Activated T-helper 1 cell treated with anti-CD3 and anti-CD28 coated beads, Interleukin-2, amount 50 U/mL, for 16 hours (primary cell): ENCODE data around the gene SLX4IP.

Experiments
- DNase-seq, 2 donors: peaks; one replicate each; pipeline ENCODE4 v3.0.0-alpha.2; 2020; ENCODE audit warnings: low read depth in 1 of 2, low spot score in 1 of 2

Gene SLX4IP

DNA sequence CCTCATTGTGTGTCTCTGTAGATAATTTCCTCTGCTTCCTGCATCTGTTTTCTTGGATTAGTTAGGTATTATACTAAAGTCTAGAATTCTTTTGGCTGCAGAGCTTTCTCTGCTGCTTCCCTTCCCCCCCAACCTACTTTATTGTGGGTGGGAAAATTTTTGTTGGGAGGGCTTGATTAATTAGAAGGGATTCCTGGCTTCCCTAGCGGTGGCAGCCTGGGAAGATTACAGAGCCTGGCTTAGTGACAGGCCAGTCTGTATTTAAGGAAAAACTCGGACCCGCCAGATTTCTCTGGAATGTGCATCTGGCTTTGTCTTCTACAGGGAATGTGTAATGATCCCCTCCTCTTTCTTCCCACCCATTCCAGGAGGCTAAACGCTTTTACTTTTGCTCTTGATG, 31.2 kb downstream of the SLX4IP start:
- no peak for DNase-seq

GRCh38 chr20:10466855-10467254, 31.8 kb downstream of the SLX4IP start:
- DNase-seq: no peak

DNA sequence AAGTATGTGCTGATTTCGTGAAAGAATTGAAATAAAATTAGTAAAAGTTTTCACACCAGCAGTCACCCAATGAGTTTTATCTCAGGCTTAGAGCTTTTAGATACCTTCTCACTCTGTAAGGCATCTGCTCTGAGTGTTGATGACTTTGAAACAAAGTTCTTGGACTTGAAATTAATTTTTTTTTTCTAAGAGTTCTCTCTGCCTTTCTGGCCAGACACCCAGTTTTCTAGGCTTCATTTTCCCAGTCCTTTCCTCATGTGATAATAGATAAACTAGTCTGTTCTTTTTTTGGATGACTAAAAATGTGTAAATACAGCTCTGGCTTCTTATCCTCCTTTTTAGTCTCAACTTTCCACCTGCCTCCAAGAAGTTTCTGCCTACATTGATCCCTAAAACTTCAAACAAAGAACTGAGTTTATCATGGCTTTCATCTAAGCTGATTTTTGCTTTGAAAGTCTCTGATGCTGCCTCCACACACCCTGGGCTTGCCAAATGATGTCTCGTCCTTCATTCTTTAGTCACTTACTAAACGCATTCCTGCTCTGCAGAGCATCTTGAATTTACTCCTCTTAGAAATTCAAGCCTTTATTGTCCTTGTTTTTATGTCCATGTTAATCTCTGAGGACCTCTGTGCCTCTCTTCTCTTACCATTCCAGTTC, 32.7 kb downstream of the SLX4IP start:
- no peak for DNase-seq

GRCh38 chr20:10468340-10468845, 33.3 kb downstream of the SLX4IP start:
- no peak for DNase-seq

DNA sequence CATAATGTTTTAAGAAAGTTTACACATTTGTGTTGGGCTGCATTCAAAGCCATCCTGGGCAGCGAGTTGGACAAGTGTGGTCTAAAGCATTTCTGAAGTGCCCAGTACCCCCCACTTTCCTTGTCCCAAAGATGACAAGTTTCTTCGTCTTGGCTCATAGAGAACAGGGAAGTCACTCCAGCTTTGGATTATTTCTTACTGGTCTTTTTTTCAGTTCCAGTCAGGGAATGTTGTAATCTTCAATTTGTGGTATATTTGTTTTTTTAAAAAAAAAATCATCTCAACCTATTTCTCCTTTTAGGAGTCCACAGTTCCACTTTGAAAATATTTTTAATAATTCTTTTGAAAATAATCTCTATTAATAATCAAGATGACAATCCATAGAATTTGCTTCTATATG, 34.0 kb downstream of the SLX4IP start:
- DNase-seq: no peak

- DNase-seq: no peak
Observed at GRCh38 chr20:10469599-10469998, 34.5 kb downstream of the SLX4IP start.

DNA sequence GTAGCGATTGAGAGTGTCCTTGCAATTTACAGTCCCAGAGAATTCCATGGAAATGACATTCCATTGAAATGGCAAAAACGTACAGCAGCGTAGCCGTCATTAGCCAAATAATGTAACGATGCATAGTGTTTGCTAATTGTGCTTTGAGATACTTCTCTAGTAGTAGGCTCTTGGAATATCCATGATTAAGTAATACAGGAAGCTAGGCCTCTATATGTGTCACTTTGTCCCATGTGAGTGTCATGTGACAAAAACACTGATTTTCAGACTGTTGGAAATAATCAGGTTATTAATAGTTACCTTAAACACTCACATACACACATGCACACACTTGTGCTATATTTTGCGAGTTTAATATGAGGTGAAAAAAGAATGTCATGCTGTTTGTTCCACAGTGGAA, 35.2 kb downstream of the SLX4IP start:
- DNase-seq: no peak

DNA sequence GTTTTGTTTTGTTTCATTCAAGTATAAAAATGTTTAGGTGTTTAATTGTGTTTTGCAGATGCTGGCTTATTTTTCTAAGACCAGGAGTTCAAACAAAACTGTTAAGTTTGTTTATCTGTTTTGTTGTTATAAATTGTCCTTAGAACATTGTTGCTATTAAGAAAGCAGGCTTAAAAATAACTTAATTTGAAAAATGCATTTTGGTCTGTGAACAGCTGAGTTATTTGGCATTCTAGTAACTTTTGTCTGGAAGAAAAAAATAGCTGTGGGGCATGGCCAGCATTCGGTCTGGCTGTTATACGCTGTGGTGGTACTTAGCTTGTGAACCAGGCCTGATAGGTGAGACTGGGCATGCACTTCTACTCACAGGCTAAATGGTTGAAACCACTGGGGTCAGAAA, 37.8 kb downstream of the SLX4IP start:
- DNase-seq: no peak

DNA sequence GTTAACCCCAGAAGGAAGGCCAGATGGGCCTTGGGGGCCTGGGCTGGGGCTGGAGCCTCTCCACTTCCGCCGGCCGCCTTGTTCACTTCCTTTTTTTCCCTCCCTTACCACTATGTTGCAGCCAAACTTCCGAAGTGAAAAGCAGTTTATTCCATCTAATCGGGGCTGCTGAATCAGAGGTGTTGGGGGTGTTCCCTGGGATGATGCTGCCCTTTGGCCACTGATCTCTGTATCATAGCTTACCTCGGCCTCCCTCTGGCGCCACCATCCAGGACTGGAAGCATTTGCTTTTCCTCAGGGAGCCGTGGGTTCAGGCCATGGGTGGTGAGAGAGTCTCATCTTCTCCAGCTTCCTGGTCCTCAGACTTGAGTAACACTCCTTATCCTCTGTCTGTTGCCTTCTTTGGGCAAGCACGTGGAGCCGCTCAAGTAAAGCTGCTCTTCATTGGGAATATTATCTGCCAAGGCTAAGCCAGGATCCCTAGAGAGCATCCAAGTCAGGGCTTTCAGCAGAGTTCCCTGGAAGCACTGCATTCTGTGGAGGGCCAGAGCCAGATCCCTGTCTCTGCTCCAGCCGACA, 39.6 kb downstream of the SLX4IP start:
- no peak for DNase-seq

DNA sequence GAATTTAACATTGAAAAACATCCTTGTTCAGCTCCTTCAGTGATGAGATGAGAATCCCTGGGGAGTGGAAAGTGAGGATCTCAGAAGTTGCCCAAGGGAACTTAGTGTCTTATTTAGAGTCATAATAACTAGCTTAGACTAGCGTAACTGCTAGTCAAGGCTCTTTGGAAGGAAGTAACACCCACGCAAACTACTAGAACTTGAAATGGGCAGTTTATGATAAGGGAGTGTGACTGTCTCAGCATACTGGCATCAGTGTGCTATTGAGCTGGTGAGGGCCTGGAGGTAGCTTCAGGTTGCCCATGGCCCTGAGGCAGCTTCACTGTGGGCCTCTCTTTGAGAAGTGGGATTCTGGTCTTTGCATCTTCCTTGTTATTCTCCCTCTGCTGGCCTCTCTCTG, 40.1 kb downstream of the SLX4IP start:
- DNase-seq: no peak

DNA sequence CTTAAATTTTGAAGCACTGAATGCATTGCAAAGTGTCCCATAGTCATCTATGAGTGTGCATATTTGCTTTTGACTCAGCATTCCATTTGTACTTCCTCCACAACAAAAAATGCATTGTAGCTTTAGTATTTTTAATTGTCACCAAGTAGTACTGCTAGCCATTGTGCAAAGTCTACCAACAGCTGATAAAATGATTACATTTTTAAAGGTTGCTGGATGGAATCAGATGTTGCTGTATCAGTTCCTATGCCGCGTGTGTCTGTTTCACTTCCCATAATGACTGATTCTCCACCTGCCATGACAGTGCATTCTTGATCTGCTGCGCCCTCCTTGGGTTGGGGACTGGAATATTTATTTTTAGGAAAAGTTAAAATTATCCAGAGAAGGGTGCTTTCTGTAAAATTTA, 41.2 kb downstream of the SLX4IP start:
- no peak for DNase-seq

DNA sequence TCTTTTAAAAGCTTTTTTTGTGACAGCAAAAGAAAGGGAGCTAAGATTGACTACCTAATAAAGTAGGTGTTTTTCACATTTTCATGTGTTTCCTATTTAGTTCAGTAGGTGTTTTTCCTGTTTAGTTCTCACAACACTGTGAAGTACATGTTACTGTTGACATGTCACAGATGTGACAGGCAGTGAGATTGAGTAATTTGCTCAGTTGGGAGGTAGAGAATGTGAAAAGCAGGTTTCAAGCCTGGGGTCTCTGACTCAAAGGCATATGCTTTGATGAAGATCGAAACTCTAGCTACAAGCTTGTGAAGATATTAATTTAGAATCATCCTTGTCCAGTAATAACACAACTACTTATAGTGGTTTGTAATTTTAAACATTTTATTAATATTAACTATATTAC, 43.1 kb downstream of the SLX4IP start:
- DNase-seq: no peak

DNA sequence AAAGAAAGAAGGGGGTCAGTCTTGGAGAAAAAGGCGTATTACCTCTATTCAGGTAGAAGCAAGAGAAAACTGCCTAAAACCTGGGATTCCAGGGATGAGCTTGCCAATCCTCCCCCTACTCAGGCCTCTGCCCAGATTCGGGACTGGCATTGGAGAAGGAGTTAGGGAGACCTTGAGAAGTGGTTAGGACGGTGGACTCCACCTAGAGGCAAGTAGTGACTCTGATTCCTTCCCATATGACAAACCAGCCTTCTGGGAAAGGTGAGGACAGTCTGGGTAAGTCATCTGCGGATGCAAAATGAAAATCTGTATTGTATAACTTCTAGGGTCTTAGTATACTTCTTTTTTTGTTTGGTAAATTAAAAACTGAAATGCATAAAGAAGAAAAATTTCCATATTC, 43.8 kb downstream of the SLX4IP start:
- no peak for DNase-seq

DNA sequence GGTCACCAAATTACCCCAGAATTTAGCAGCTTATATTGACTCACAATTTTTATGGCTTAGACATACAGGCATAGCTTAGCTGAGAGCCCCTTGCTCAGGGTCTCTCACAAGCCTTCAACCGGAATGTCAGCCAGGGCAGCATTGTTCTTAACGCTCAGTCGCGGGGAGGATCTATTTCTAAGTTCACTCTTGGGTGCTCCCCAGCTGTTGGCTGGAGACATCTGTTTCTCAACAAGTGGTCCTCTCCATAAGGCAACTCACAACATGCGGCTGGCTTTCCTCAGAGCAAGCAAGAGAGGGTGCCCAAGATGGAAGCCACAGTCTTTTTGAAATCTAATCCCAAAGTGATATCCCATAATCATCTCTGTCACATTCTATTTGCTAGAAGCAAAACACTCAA, 46.6 kb downstream of the SLX4IP start:
- no peak for DNase-seq

DNA sequence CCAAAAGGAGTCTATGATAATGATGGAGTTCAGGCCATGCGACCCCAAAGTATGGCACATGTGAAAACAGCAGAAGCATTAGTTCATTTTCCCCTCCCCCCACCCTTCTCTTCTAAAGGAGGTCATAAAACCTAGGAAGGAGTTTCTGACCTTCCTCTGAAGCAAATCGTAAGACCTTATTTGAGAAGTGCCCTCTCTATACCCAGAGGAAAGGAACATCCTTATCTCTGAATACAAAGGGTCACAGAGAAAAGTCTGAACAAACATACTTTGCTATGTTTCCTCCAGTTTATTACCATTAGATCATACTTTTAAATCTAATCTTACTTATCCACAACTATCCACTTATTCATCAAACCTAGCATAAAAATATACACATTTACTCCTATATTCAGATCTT, 48.6 kb downstream of the SLX4IP start:
- DNase-seq: no peak

DNA sequence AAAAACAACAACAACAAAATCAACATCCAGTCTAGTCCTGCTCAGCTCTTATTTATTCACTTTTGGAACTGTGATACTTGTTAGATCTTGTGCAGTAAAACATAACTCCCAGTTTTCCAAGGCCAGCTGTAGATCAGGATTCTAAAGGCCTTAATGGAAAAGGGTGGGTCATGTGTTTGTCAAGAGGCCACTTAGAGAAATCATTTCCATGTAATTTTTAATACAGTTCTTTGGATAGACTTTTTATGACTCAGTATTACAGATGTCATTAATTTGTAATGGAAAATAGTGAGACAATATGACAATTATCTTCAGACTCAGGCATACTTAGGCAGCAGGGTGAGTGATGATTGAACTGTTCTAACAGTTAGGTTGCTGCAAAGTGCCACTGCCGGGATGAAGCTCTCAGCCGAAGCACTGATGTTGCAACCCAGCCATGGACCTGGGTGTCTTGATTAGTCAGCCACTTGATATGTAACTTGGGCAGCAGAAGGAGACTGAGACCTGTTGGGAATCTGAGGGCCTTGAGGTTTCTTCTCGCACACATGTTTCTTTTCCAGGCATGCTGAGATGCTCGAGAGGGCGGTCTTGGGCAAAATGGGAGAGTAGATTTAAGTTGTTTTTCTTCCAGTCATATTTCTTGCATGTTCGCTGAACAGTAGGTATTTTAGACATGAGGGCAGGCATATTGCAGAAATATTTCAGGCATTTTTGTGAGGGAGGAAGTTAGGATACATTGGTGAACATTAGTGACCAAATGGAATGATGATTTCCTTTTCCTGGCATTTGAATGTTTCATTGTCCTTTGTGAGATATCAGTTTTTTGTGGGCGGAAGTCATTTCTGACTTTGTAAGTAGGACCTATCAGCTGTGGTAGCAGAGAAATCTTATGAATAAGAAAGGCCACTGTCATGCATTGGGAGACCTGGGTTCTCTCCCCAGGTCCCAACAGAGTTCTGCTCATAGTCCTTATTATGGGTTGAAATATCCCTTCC, 52.3 kb downstream of the SLX4IP start:
- DNase-seq: no peak

GRCh38 chr20:10488534-10488933, 53.4 kb downstream of the SLX4IP start:
- DNase-seq: no peak

- no peak for DNase-seq
Observed at GRCh38 chr20:10489853-10490252, 54.7 kb downstream of the SLX4IP start.

DNA sequence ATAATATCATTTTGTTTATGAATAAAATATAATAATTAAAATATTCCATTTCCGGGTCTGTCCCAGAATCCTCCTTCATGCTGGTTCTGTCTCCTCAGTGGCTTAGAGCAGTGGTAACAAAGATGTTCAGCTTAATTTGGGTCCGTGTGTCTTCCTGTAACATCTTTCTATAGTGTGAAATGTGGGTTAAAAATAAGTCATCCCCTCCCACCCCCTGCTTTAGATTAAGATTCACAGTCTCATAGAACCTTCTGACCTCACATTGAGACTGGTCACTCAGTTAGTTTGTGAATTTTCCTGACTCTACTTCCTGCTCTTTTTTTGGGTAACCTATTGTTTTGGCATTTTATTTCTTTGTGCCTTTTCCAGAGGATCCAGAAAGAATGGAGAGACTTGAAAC, 55.2 kb downstream of the SLX4IP start:
- DNase-seq: no peak

DNA sequence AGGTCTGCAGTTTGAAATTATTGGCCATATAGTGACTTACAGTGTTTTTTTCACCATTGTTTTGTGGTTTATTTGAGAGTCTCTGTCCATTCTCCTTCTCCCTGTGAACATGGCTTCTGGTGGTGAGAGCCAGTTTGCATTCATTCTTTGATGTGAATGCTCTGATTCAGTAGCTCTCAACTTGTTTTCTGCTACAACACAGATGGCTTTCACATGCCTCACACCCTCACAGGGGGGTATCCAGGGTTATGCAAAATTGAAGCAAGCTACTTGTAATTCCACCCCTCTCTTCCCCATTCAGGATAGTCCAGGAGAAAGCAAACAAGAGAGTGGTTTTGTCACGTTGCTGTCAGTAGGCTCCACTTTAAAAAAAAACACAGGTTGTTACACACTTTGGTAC, 55.6 kb downstream of the SLX4IP start:
- DNase-seq: no peak

DNA sequence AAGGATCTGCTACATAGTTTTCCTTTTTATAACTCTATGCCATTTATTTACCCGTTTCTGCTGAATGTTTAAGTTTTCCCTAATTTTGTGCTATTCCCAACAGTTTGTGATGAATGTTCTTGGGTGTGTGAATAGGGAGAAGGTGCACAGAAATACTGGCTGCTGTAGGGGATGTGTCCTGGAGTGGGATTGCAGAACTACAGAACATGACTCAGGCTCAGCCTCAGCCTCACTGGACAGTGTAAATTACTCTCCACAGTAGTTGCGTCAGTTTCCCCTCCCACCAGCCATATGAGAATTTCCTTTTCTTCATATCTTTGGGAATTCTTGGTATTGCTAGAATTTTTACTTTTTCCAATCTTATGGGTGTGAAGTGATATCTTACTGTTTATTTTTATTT, 57.0 kb downstream of the SLX4IP start:
- no peak for DNase-seq

DNA sequence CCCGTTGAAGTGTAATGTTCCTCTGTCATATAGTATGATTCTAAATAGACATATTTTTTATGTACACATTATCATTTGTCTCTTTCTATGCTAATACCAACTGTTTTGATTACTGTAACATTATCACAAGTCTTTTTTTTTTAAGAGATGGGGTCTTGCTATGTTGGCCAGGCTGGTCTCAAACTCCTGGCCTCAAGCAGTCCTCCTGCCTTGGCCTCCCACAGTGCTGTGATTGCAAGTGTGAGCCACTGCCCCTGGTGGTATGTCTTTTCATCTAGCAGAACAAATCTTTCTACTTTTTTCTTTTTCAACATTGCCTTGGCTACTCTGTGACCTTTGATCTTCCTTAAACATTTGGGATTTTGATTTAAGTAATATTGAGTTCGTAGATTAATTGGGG, 57.7 kb downstream of the SLX4IP start:
- no peak for DNase-seq
